ENCODE measurements around the gene BCL2L2.

GRCh38 chr14:23316300-23316699, 9.7 kb downstream of the BCL2L2 start:
- TF ChIP-seq JUND (IDR thresholded peaks at IDR 0.05) (no peak), CTCF (IDR thresholded peaks at IDR 0.05) (no peak), TAF1 (IDR thresholded peaks at IDR 0.05; ENCODE audit: borderline replicate concordance, low read depth, low read length) (no peak), ELF1 (IDR thresholded peaks at IDR 0.05) (no peak)
